ENCODE results near the gene ANXA6.

GRCh38 chr5:151088986-151089385 lies 68.6 kb downstream of the ANXA6 start:
- TF ChIP-seq CTCF (IDR thresholded peaks at IDR 0.05) (no peak), POLR2AphosphoS5 (IDR thresholded peaks at IDR 0.05) (no peak), EP300 (IDR thresholded peaks at IDR 0.05) (no peak), POLR2A (IDR thresholded peaks at IDR 0.05) (no peak)

All from suprapubic skin (tissue), 4 donors.